HepG2 (cell line): Measurements from ENCODE around the gene MYO15A. TPM values are rescaled to one million over a fixed set of nuclear protein-coding genes. Genes with fewer than 3 reads are reported as not detected.

Experiments
- ARID5B ChIP-seq: IDR thresholded peaks from 2 replicates; pipeline ENCODE4 v1.4.0; 2020; ENCODE audit warnings: mild to moderate bottlenecking, missing genetic modification reagents
- ATF2 ChIP-seq: sonication (generic); formaldehyde crosslinking; IDR thresholded peaks from 2 replicates; pipeline ENCODE4 v1.4.0; 2020; ENCODE audit warnings: missing genetic modification reagents
- FLYWCH1 ChIP-seq: sonication (generic); formaldehyde crosslinking; IDR thresholded peaks from 2 replicates; pipeline ENCODE4 v1.8.1; 2023; ENCODE audit warnings: mild to moderate bottlenecking, missing genetic modification reagents
- HDAC6 ChIP-seq: fragments of 200-600 bp; sonication (generic); IDR thresholded peaks from 2 replicates; pipeline ENCODE4 v1.7.0; 2017; ENCODE audit warnings: mild to moderate bottlenecking, antibody characterized with exemption, low read length, low read depth
- HOXA5 ChIP-seq: sonication (generic); formaldehyde crosslinking; IDR thresholded peaks from 2 replicates; pipeline ENCODE4 v1.4.0; 2020; ENCODE audit warnings: missing genetic modification reagents
- JUNB ChIP-seq: sonication (generic); formaldehyde crosslinking; IDR thresholded peaks from 2 replicates; pipeline ENCODE4 v1.8.0; 2022; ENCODE audit warnings: missing genetic modification reagents, mild to moderate bottlenecking, borderline replicate concordance
- U2AF2 ChIP-seq: fragments of 200-400 bp; formaldehyde crosslinking; IDR thresholded peaks from 2 replicates; pipeline ENCODE4 v1.6.1; 2017; ENCODE audit warnings: low read depth, mild to moderate bottlenecking, low read length
- ZMAT3 ChIP-seq: sonication (generic); formaldehyde crosslinking; conservative IDR thresholded peaks from 2 replicates; pipeline ENCODE4 v1.7.0; 2021; ENCODE audit warnings: missing genetic modification reagents
- ZNF296 ChIP-seq: sonication (generic); formaldehyde crosslinking; conservative IDR thresholded peaks from 2 replicates; pipeline ENCODE4 v1.5.0; 2020; ENCODE audit warnings: mild to moderate bottlenecking, missing genetic modification reagents
- ZNF407 ChIP-seq: sonication (generic); formaldehyde crosslinking; IDR thresholded peaks from one replicate; pipeline ENCODE4 v1.5.1; 2020; ENCODE audit warnings: mild to moderate bottlenecking, missing genetic modification reagents; ENCODE audit errors: not compliant biosample characterization
- ZNF850 ChIP-seq: sonication (generic); formaldehyde crosslinking; conservative IDR thresholded peaks from 2 replicates; pipeline ENCODE4 v1.9.0; 2021; ENCODE audit warnings: mild to moderate bottlenecking, missing genetic modification reagents
- ZSCAN20 ChIP-seq: sonication (generic); formaldehyde crosslinking; IDR thresholded peaks from 2 replicates; pipeline ENCODE4 v1.4.0; 2020; ENCODE audit warnings: missing genetic modification reagents, mild to moderate bottlenecking, borderline replicate concordance
- polyA plus RNA-seq, 8 experiments: library from polyadenylated mRNA; depleted of rRNA in 3 of 8; stranded (reverse) in 7 of 8; unstranded in 1 of 8; fragments of >200 nt; fragmentation: Illumina TruSeq in 4 of 8; extraction: Trizol in 4 of 8; gene quantifications; 2 replicates each; pipeline versions ENCODE4 v1.2.1 to v1.2.3, GENCODE V29; 2011 to 2016; ENCODE audit warnings: low read depth in 4 of 8, missing spikeins in 1 of 8, mixed read lengths in 1 of 8; ENCODE audit not compliant: insufficient read depth in 1 of 8
- total RNA-seq, 5 experiments: library from RNA; depleted of rRNA; stranded (reverse); fragments of >200 nt; fragmentation: Illumina TruSeq; extraction: Trizol; gene quantifications; 2 replicates each; pipeline ENCODE4 v1.2.3, GENCODE V29; 2016; ENCODE audit warnings: low read depth in 1 of 5
- TF ChIP-seq, protein P1 (sequence below): IDR thresholded peaks from 2 replicates; pipeline ENCODE4 v1.6.1; 2018; ENCODE audit warnings: missing genetic modification reagents, mild to moderate bottlenecking, missing compliant biosample characterization

MYO15A gene
- total and polyA plus RNA-seq, 2 of the 13 experiments (the other 11 are each of a cell fraction or from before 2014, with no cell fraction given) = 0.07 to 0.20 TPM

- TF ChIP-seq ZNF407 (CRISPR knock-in tag) (peak; percentile 83), JUNB (CRISPR knock-in tag) (no peak), ZMAT3 (peak; percentile 95), ATF2 (peak; percentile 91), U2AF2 (0 out of 2 replicates have a peak, but pooled peaks have one; percentile 70), HOXA5 (peak; percentile 93), ZNF850 (CRISPR knock-in tag) (no peak), FLYWCH1 (CRISPR knock-in tag) (no peak), ZSCAN20 (peak; percentile 84; the same call in 1 of the 2 replicates), HDAC6 (no peak), ARID5B (CRISPR knock-in tag) (peak; percentile 84), ZNF296 (CRISPR knock-in tag) (peak; percentile 20; the same call in 1 of the 2 replicates)
- TF ChIP-seq, protein P1, sequence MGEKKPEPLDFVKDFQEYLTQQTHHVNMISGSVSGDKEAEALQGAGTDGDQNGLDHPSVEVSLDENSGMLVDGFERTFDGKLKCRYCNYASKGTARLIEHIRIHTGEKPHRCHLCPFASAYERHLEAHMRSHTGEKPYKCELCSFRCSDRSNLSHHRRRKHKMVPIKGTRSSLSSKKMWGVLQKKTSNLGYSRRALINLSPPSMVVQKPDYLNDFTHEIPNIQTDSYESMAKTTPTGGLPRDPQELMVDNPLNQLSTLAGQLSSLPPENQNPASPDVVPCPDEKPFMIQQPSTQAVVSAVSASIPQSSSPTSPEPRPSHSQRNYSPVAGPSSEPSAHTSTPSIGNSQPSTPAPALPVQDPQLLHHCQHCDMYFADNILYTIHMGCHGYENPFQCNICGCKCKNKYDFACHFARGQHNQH = peak; percentile 97
Measured at GRCh38 chr17:18087610-18088491, 20.7 kb upstream of the MYO15A start, which contains the start of gene DRG2 (continued).
